ENCODE measurements around the gene PHETA1.
"Not testable (repeated sequence)": the region's sequence is repeated elsewhere in the genome, so short reads cannot be mapped to it uniquely, and the experiment has no call there.

Gene PHETA1

GRCh38 chr12:111405859-111406473 is 37.1 kb upstream of the PHETA1 start, which contains the start of gene SH2B3:
SH2B3 (plus strand) TSS chr12:111405923; CDS start chr12:111418146, 12,223 bp downstream.
- Histone ChIP-seq H3K4me1 (ENCODE audit: control insufficient read depth in 2 of 2, insufficient read depth in 2 of 2, low read length in 2 of 2) (peaks cover 44 to 57% of the 10 kb centered on the region in 2 donors), H3K9me3 (ENCODE audit: control insufficient read depth in 2 of 2, low read length in 2 of 2) (no peaks in the 10 kb centered on the region), H3K27me3 (ENCODE audit: control insufficient read depth in 2 of 2, insufficient read depth in 2 of 2, low read length in 2 of 2) (no peaks in the 10 kb centered on the region), H3K36me3 (ENCODE audit: control insufficient read depth in 2 of 2, insufficient read depth in 2 of 2, low read length in 2 of 2) (no peaks in the 10 kb centered on the region), H3K27ac (ENCODE audit: low read depth in 2 of 2, low read length in 2 of 2) (peak within 1 kb of the TSS; percentile 77 to 87), H3K9ac (ENCODE audit: low read depth in 1 of 2, low read length in 2 of 2) (peak within 1 kb of the TSS; percentile 81 to 82), H3K4me3 (ENCODE audit: low read length in 2 of 2) (peak within 1 kb of the TSS; percentile 71 to 80)

- peaks cover 38 to 54% of the 10 kb centered on the region in 2 donors for H3K4me1 ChIP-seq (ENCODE audit: control insufficient read depth in 2 of 2, insufficient read depth in 2 of 2, low read length in 2 of 2)
These were observed 36.4 kb upstream of the PHETA1 start for GRCh38 chr12:111405149-111405858.

GRCh38 chr12:111404362-111405148 is 35.7 kb upstream of the PHETA1 start:
- Histone ChIP-seq H3K4me1 (ENCODE audit: control insufficient read depth in 2 of 2, insufficient read depth in 2 of 2, low read length in 2 of 2) (peaks cover 34 to 47% of the 10 kb centered on the region in 2 donors), H3K27ac (ENCODE audit: low read depth in 2 of 2, low read length in 2 of 2) (peak overlapping the region; percentile 68 to 87), H3K36me3 (ENCODE audit: control insufficient read depth in 2 of 2, insufficient read depth in 2 of 2, low read length in 2 of 2) (no peaks in the 10 kb centered on the region), H3K9me3 (ENCODE audit: control insufficient read depth in 2 of 2, low read length in 2 of 2) (no peaks in the 10 kb centered on the region), H3K9ac (ENCODE audit: low read depth in 1 of 2, low read length in 2 of 2) (peak overlapping the region; percentile 41 to 82), H3K27me3 (ENCODE audit: control insufficient read depth in 2 of 2, insufficient read depth in 2 of 2, low read length in 2 of 2) (no peaks in the 10 kb centered on the region), H3K4me3 (ENCODE audit: low read length in 2 of 2) (peak overlapping the region; percentile 71 to 74)

More at GRCh38 chr12:111405149-111405858, 36.4 kb upstream of the PHETA1 start:
- Histone ChIP-seq H3K9ac (ENCODE audit: low read depth in 1 of 2, low read length in 2 of 2) (peak overlapping the region; percentile 14 to 82), H3K9me3 (ENCODE audit: control insufficient read depth in 2 of 2, low read length in 2 of 2) (no peaks in the 10 kb centered on the region), H3K36me3 (ENCODE audit: control insufficient read depth in 2 of 2, insufficient read depth in 2 of 2, low read length in 2 of 2) (no peaks in the 10 kb centered on the region), H3K27me3 (ENCODE audit: control insufficient read depth in 2 of 2, insufficient read depth in 2 of 2, low read length in 2 of 2) (no peaks in the 10 kb centered on the region), H3K4me3 (ENCODE audit: low read length in 2 of 2) (peak overlapping the region; percentile 71 to 74), H3K27ac (ENCODE audit: low read depth in 2 of 2, low read length in 2 of 2) (peak overlapping the region; percentile 68 to 87)

DNA sequence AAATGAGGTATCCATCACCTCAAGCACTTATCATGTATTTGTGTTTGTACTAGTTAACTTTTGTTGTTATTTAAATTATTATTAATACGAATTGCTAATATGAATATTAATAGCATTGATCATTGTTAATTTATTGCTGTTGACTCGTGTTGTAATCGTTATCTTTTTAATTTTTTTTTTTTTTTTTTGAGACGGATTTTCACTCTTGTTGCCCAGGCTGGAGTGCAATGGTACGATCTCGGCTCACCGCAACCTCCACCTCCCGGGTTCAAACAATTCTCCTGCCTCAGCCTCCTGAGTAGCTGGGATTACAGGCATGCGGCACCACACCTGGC is 33.6 kb upstream of the PHETA1 start:
- H3K4me3 ChIP-seq (ENCODE audit: low read length in 2 of 2), result not testable (repeated sequence)

GRCh38 chr12:111401167-111401605 is 32.3 kb upstream of the PHETA1 start:
- Histone ChIP-seq H3K9me3 (ENCODE audit: control insufficient read depth in 2 of 2, low read length in 2 of 2) (no peaks in the 10 kb centered on the region), H3K4me3 (ENCODE audit: low read length in 2 of 2) (no peak overlapping the region), H3K27me3 (ENCODE audit: control insufficient read depth in 2 of 2, insufficient read depth in 2 of 2, low read length in 2 of 2) (no peaks in the 10 kb centered on the region), H3K4me1 (ENCODE audit: control insufficient read depth in 2 of 2, insufficient read depth in 2 of 2, low read length in 2 of 2) (peaks cover 14 to 29% of the 10 kb centered on the region in 2 donors), H3K27ac (ENCODE audit: low read depth in 2 of 2, low read length in 2 of 2) (no peak overlapping the region), H3K9ac (ENCODE audit: low read depth in 1 of 2, low read length in 2 of 2) (no peak overlapping the region), H3K36me3 (ENCODE audit: control insufficient read depth in 2 of 2, insufficient read depth in 2 of 2, low read length in 2 of 2) (no peaks in the 10 kb centered on the region)

More for the DNA sequence above, 33.6 kb upstream of the PHETA1 start:
- H3K4me1 ChIP-seq (ENCODE audit: control insufficient read depth in 2 of 2, insufficient read depth in 2 of 2, low read length in 2 of 2), result peaks cover 26 to 35% of the 10 kb centered on the region in 2 donors
- H3K9me3 ChIP-seq (ENCODE audit: control insufficient read depth in 2 of 2, low read length in 2 of 2); H3K36me3 ChIP-seq (ENCODE audit: control insufficient read depth in 2 of 2, insufficient read depth in 2 of 2, low read length in 2 of 2); H3K27me3 ChIP-seq (ENCODE audit: control insufficient read depth in 2 of 2, insufficient read depth in 2 of 2, low read length in 2 of 2); H3K27ac ChIP-seq (ENCODE audit: low read depth in 2 of 2, low read length in 2 of 2); H3K9ac ChIP-seq (ENCODE audit: low read depth in 1 of 2, low read length in 2 of 2): not testable (repeated sequence)

- H3K4me3 ChIP-seq (ENCODE audit: low read length in 2 of 2); H3K27me3 ChIP-seq (ENCODE audit: control insufficient read depth in 2 of 2, insufficient read depth in 2 of 2, low read length in 2 of 2); H3K9me3 ChIP-seq (ENCODE audit: control insufficient read depth in 2 of 2, low read length in 2 of 2); H3K36me3 ChIP-seq (ENCODE audit: control insufficient read depth in 2 of 2, insufficient read depth in 2 of 2, low read length in 2 of 2); H3K27ac ChIP-seq (ENCODE audit: low read depth in 2 of 2, low read length in 2 of 2); H3K9ac ChIP-seq (ENCODE audit: low read depth in 1 of 2, low read length in 2 of 2): not testable (repeated sequence)
- H3K4me1 ChIP-seq (ENCODE audit: control insufficient read depth in 2 of 2, insufficient read depth in 2 of 2, low read length in 2 of 2), result peaks cover 14 to 23% of the 10 kb centered on the region in 2 donors
These were observed 31.0 kb upstream of the PHETA1 start for GRCh38 chr12:111399741-111400404.

GRCh38 chr12:111398530-111398929 is 29.6 kb upstream of the PHETA1 start:
- Histone ChIP-seq H3K4me1 (ENCODE audit: control insufficient read depth in 2 of 2, insufficient read depth in 2 of 2, low read length in 2 of 2) (peaks cover 4 to 12% of the 10 kb centered on the region in 2 donors), H3K9ac (ENCODE audit: low read depth in 1 of 2, low read length in 2 of 2) (no peak overlapping the region), H3K4me3 (ENCODE audit: low read length in 2 of 2) (no peak overlapping the region), H3K9me3 (ENCODE audit: control insufficient read depth in 2 of 2, low read length in 2 of 2) (no peaks in the 10 kb centered on the region), H3K27ac (ENCODE audit: low read depth in 2 of 2, low read length in 2 of 2) (peak overlapping the region; percentile 42 to 48), H3K36me3 (ENCODE audit: control insufficient read depth in 2 of 2, insufficient read depth in 2 of 2, low read length in 2 of 2) (no peaks in the 10 kb centered on the region), H3K27me3 (ENCODE audit: control insufficient read depth in 2 of 2, insufficient read depth in 2 of 2, low read length in 2 of 2) (no peaks in the 10 kb centered on the region)

DNA sequence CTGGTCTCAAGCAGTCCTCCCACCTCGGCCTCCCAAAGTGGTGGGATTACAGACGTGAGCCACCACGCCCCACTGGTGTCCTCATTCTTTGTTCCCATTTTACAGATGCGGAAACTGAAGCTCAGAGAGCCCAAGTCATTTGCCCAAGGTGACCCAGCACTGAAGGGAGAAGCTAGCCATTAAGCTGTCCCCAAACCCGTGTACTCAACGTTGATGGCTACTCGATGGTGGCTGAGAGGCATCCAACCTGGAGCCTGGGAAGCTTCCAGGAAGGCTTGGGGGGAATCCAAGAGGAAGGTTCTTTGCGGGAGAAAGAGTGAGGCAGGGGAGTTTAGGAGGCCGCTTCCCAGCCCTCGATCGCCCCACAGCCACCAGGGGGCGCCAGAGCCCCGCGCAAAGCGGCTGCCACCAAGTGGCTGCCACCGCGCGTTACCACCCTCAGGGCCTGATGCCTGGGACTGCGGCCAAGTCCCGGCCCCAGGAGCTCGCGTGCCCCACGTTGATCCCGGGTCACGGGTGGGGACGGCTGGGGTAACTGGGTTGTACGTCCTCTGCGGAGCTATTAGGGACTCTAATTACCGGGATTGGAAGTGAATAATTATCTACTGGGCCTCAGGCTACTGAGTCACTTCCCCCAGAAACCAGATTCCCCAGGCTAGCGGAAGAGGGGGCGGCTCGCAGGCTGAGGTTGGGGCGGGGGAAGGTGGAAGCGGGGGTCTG is 28.0 kb upstream of the PHETA1 start:
- peak overlapping the region; percentile 28 to 48 for H3K4me3 ChIP-seq (ENCODE audit: low read length in 2 of 2)
- no peaks in the 10 kb centered on the region for H3K27me3 ChIP-seq (ENCODE audit: control insufficient read depth in 2 of 2, insufficient read depth in 2 of 2, low read length in 2 of 2)
- no peaks in the 10 kb centered on the region for H3K36me3 ChIP-seq (ENCODE audit: control insufficient read depth in 2 of 2, insufficient read depth in 2 of 2, low read length in 2 of 2)
- H3K27ac ChIP-seq (ENCODE audit: low read depth in 2 of 2, low read length in 2 of 2), result no peak overlapping the region
- H3K9me3 ChIP-seq (ENCODE audit: control insufficient read depth in 2 of 2, low read length in 2 of 2), result no peaks in the 10 kb centered on the region
- peak overlapping the region; percentile 24 to 45 for H3K9ac ChIP-seq (ENCODE audit: low read depth in 1 of 2, low read length in 2 of 2)
- H3K4me1 ChIP-seq (ENCODE audit: control insufficient read depth in 2 of 2, insufficient read depth in 2 of 2, low read length in 2 of 2), result peaks cover 0 to 5% of the 10 kb centered on the region in 2 donors

GRCh38 chr12:111396271-111396670 is 27.4 kb upstream of the PHETA1 start:
- H3K9ac ChIP-seq (ENCODE audit: low read depth in 1 of 2, low read length in 2 of 2); H3K27ac ChIP-seq (ENCODE audit: low read depth in 2 of 2, low read length in 2 of 2); H3K27me3 ChIP-seq (ENCODE audit: control insufficient read depth in 2 of 2, insufficient read depth in 2 of 2, low read length in 2 of 2); H3K4me3 ChIP-seq (ENCODE audit: low read length in 2 of 2); H3K36me3 ChIP-seq (ENCODE audit: control insufficient read depth in 2 of 2, insufficient read depth in 2 of 2, low read length in 2 of 2); H3K9me3 ChIP-seq (ENCODE audit: control insufficient read depth in 2 of 2, low read length in 2 of 2); H3K4me1 ChIP-seq (ENCODE audit: control insufficient read depth in 2 of 2, insufficient read depth in 2 of 2, low read length in 2 of 2): not testable (repeated sequence)
